CD4-positive, alpha-beta T cell treated with Interleukin-15 for 1 hour (primary cell): ENCODE results near the gene USP47.

Experiments used
- DNase-seq: peaks from one replicate; pipeline ENCODE4 v3.0.0-alpha.2; 2020

The USP47 gene

DNA sequence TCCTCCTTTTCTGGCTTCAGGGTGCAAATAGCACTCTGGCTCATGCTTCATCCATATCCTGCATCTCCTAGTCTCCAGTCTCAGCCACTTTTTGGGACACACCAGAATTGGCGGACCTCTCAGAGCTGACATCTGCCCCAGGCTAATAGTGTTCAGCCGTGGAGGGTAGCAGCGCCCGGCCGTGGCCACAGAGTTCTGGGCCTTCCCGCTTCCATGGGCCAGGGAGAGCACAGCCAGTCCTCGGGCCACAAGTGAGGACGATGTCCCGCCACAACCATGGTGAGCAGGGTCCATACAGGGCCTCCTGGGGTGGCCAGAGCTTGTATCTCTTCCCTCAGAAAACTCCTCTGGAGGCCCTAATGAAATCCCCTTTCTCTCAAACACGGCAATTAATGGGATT is 140.7 kb downstream of the USP47 start:
- no peak for DNase-seq

DNA sequence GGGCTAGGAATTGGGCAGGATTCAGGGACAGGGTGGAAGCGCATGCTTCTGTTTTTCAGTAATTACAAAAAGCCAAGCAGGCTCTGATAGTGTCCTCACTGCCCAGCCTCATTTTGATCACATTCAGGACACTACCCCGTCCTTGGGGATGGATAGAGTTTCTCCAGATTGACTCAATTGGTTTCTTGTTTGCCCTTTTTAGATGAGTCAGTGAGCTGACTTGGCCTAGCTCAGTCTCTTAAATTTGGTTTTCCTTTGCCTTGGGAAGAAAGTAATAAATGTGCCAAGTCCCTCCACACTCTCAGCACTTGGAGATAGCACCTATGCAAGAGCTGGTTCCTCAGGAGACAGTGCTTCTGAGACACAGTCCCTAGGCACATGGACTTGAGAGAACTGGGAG is 141.2 kb downstream of the USP47 start:
- no peak for DNase-seq

DNA sequence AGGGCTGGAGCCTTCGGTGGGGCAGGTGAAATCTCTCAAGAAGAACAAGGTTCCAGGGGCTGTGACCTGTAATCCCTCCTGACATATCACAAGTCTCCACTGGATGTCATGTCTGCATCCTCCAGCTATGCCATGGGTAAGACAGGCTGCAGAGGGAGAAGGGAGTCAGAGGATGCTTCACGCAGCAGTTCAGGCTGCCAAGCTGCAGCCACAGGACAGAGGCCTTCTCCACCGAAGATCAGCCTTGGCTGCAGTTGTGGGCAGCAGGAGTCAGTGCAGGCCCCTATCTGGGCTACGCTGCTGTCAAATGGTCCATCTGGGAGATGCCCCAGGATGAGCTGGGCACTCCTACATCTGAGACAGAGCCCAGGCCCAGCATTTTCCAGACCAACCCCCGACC is 141.7 kb downstream of the USP47 start:
- DNase-seq: no peak

DNA sequence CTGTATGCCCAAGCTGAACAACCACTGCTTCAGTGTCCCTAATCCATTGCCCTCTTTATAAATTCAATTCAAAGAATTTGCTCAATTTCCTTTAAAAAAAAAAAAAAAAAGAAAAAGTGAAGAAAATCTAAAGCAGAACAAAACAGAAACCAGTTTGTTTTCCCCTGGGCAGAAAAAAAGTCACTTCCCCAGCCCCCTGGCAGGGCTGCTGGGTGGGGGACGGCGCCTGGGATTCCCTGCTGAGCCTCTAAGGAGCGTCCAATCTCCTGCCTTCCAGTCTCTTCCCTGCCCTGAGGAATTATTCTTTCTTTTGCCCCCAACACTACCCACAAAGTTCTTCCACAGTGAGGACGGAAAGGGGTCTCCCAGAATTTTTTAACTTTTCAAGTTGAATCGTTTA is 142.8 kb downstream of the USP47 start:
- DNase-seq: no peak

DNA sequence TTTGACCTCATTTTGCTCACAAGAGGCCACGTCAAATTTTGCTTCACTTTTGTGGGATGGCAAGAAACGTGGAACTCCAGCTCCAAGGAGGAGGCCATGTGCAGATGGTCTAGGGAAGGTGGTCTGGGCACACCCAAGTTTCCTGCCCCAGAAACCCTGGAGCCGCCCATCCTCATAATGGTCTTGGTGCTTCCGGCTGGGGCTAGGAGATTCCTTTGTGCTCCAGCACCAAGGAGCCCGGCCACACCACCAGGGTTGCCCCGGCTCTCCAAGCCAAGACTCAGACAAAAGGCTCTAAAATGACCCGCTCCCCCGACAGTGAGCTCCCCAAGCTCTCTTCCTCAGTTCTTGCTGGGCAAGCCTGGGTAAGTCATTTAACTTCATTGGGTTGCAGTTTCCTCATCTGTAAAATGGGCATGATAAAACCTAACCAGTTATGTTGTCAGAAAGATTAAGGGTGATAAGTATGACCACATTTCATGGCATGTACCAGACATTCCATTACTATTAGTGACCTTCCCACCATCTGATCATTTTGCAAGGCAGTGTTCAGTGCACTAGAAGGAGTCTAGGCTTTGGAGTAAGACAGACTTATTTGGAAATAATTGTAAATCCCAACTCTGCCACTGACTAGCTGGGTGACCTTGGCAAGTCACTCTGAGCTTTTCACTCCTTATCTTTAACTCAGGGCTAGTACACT is 143.4 kb downstream of the USP47 start:
- DNase-seq: no peak

DNA sequence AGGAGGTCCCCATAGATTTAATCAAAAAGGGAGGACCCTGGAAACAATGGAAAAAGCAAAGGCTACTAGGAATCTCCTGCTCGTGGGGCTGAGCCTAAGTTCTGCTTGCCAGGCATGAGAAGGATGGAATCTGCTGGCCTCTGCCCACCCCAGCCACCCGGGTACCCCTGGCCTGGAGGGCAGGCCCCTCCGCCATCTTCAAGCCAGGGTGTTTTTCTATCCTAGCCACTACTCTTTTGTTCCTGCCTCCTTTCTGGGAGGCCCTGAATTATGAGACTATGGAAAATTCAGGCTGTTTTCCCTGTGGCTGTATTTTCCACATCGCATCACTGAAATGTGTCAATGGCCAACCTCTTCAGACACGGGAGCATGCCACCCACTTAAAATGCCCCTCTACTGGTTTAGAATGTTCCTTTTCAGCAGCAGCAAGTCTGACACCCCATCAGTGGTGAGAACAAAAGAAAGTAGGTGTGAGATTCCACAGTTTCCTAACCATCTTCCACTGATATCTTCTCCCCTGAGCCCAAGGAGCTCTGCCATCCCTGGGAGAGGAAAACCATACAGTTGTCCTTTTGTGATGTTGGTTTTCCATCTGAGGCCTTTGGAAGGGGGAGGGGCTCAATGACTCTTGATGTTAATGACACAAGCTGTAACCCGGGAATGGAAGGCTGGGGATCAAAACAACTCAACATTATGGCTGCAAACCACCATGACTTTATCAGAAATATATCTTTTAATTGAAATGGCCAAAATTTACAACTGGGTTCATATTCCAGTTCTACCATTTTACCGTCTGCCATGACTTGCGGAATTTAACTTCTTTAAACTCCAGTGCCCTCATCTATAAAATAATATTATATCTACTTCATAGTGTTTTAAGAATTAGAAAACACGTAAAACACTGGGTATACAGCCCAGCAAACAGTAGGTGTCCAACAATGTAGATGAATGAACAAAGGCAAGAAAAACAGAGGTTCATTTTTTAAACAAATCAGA is 144.5 kb downstream of the USP47 start:
- DNase-seq: no peak

DNA sequence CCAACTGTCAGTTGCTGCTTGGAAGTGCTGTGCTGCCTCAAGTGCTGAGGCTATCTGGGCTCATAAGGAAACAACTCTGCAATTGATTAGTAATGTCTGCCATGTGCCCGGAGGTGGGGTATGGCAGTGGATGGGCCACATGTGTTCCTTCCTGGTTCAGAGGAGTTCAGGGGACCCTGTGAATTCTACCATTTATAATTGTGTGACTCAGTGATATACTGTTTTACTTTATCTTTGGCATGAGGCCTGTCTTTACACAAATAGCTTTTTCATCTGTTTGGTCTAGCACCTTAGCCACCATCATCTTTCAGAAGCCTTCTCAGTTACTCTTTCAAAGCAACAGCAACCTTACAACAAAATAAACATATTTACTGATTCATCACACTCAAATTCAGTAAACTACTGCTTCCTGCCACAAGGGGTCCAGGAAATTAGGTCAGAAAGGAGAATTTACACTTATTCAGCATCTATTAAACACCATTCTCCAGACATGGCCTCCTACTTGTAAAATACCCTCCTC is 145.8 kb downstream of the USP47 start:
- no peak for DNase-seq

DNA sequence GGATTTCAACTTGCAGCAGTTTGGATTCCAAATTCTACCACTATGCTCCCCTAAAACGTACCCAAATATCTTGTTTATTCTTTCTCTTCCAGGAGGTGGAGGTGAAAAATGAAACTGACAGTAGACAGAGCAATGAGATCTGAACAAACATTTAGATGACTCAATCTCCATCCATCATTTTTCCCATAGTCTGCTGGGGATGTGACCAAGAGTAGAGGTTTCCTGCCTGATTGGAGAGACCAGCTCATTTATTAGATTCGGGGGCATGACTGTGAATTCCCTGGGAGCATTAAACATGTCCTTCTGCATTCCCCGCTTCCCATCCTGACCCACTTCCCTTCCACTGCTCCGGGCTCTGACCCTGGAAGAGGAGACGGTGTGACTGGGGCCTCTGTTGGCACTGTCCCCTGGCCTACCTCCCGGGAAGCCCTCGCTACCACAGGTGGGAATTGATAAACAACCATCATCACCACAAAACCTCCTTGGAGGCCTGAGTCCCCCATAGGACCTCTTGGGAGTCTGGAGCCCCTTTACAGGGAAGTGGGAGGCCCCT is 146.4 kb downstream of the USP47 start:
- DNase-seq: no peak

DNA sequence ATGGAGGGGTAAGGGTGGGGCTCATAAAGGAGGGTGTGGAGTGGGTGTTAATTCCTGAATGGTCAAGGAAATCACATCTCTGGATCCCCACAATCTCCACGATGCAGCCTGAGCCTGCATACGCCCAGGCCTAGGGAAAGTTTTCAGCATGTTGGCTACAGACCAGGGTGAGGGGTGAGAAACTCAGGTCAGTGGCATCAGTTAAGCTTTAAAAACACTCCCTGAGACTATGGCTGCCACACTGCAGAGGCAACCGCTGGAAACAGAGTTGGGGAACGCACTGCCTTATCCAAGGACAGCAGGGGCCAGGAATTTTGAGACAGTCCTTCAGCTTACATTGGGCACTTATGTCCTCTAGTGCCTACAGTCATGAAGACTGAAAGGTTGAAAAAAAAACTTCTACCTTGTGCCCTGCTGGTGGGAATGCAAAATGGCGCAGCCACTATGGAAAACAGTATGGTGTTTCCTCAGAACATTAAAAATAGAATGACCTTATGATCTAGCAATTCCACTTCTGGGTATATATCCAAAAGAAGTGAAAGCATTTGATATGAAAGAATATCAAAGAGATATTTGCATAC is 147.0 kb downstream of the USP47 start:
- DNase-seq: no peak

DNA sequence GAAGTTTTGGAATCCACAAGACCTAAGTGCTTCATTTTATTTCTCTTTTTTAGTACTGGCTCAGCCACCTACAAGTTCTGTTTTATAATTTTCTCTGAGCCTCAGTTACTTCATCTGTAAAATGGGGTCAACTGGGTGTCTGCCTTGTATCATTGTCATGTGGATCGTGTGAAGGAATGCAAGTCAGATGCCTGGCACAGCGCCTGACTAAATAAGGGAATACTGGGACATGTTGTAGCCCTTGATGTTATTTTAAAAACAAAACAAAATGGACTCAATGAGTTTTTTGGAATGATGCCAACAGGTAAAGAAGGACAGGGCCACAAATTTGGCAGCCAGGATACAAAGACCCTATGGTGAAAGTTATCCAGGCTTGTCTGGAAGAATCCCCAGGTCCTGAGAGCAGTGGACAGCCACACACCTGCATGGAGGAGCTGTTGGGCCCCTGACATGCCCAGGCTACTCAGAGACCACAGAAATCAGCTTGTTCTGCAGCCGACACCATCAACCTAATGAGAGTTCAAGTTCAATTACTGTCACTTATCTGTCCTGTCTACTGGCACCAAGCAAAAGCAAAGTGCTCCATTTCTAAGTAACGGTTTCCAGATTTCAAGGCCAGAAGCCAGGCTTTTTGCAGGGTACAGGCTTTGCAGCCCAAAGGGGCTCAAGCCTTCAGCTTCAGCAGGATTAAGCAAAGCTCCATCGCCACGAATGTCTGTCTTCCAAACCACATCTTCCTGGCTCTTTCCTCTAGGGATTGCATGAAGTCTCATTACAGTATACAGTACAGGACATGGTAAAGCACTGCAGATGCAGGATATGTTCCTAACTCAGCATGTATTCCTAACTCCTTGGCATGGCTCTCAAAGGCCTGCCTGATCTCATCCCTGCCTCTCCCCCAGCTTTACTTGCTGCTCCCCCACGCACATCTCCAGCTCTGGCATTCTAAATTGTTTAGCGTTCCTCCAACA is 148.3 kb downstream of the USP47 start:
- no peak for DNase-seq

DNA sequence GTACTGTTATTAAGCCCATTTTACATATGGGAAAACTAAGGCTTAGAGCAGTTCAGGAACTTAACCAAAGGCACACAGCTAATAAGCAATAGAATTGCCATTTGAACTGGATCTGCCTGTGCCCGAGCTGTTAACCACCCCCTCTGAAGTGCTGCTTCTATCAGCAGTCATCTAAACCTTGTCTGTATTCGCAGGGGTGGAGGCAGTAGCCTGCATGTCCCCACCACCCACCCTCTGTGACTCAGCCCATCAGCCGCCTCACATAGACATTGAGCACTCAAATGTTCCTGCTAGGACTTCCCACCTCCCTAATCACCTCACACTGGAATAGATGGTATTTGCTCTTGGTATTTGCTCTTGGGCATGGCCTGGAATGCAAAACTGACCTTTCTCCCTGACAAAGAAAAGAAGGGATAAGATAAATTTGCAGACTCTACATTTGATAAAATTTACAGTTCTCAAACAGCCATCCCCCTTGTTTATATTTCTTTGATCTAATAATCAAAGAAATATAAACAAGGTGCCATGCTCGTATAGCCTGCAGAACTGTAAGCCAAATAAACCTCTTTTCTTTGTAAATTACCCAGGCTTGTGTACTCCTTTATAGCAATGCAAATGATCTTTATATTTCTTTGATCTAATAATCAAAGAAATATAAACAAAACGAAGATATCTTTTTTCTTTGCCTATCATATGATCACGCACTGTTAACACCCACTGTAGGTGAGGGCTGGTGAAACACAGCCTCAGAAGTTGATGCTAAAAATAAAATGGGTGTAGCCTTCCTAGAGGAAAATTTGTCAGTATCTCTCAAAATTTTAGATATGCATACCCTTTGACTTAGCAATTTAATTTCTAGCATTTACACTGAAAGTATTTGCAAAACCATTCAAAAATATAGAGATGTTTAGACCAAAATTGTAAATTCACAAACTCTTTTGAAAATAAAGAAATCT is 150.8 kb downstream of the USP47 start:
- no peak for DNase-seq

DNA sequence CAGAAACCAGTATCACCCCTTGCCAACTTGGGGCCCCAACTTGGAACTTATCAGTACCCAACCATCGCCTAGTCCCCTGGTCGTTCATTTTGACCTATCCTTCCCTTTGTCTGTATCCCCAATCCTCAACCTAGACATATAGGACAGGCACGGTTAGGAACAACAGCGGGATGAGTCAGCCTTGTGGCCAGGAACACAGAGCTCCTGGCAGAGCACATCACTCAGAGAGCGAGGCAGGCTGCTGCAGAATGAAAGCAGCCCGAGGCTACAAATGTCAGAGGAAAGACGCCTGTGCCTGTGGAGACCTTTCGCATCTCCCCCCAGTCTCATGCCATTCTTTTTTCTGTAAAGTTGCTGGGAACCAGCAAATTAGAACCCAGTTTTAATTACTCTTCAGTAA is 152.1 kb downstream of the USP47 start:
- no peak for DNase-seq

DNA sequence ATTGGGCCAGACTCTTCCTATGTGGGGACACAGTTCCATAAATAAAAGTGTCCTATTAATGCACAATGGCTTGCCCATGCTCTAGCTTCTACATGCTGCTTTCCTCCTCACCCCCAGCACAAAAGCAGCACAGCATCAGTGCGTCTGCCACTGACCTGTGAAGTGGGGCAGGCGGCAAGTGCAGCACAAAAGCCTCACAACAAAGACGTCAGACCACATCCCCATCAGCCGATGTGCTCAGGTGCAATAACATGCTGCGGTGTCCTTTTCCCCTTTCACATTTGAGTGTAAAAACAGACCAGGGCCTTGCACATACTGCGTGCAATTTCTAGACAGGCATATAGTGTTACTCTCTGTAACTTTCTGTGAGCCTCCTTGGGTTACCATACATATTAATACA is 153.8 kb downstream of the USP47 start:
- no peak for DNase-seq

DNA sequence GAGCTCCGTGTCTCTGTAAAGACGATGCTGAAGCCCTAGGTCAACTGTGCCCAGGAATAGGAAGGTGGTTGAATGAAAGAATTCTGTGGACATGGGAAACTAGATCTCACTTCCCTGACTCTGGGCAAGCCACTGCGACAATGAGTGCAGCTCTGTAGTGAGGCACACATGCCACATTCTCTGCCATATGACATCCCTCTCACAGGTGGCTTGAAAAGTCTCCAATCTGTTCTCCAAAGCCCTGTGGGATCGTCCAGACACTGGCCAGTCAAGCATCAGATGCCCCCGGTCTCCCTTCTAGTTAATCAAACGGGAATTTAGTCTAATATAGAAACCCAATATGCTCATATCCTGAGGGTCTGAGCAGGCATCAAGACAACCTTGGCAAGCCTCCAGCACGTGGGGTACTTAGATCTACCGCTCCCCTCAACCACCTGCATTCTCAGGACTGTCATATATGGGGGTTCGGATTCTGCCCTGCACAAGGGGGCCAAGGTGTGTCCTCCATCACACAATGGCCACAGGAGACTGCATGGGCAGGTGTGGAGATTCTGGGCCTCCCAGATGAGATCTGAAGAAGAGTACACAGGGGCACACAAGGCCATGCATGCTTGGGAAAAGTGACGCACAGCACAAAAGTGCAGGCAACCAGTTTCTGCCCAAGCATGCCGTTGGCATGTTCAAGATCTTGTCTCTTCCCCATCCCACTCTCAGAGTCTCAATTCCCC is 154.7 kb downstream of the USP47 start:
- DNase-seq: no peak

DNA sequence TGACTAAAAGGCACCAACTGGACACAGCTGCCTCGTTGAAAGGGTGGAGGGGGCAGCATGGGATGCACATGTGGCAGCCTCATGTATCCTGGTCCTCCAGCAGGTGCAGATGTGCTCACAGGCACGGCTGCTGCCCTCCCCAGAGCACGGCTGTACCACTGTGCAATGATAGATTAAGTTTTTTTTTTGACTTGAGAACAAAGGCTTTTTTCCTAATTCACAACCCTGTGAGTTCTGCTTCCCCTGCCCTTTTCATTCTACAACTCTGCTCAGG is 155.2 kb downstream of the USP47 start:
- no peak for DNase-seq

DNA sequence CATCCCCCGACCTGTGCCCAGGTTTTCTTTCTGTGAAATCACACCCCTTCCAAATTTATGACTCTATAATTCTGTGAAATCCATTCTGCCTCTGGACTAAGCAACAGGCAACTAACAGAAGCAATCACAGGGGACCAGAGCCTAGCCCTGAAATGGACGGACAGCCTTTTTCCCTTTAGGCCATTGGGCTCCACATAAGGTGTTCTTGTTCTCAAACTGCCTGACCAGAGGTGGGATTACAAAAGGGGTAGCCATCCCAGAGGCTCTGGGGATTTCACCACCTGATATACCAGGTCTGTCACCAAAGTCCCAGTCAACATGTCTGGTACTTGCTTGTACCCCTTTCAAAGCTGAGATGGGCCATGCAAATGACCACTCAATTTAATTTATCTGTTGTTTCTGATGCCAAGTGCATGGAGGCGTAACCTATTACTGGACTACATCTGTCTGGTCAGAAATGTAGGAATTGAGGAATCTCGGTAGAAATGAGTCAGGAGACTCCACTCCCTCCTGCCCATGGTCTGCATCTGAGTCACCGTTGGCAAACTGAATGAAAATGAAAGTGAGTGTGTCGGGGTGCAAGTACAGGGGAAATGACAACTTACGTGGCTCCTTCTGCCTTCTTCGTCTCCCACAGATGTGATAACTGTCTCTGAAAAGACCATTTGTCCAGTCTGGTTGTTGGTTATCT is 156.5 kb downstream of the USP47 start:
- no peak for DNase-seq

DNA sequence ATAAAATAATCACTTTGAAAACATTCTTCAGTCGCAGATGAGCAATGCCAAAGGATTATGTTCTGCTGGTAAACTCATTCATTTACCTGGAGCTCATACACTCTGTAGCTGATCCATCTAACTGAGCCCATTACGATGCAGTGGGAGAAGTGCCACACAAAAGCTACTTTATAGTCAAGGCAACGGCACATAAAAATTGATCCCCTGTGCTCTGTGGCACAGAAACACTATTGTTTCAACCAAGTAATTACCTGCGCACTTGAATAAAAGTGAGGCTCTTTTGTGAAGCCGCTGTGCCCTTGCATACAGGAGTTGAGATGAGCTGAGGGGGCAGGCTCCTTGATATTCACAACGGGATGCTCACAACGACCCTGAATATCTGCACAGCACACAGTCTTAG is 159.4 kb downstream of the USP47 start:
- no peak for DNase-seq

DNA sequence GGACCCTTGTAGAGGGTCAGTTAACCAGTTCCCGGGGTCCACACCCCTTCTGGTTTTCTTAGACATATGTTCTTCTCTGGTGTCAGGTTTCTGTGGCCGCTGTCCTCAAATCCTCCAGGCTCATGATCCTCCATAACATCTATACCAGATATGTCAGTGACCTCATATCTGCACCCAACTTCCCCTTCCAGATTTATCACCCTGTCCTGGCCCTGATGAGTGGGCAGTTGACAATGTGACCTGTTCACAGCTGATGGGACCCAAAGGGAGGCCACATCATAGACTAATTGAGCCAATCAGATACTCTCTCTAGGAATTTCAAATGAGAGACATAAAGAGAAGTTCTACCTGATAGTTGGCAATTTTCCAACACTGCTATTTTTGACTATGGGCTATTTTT is 161.6 kb downstream of the USP47 start:
- no peak for DNase-seq

DNA sequence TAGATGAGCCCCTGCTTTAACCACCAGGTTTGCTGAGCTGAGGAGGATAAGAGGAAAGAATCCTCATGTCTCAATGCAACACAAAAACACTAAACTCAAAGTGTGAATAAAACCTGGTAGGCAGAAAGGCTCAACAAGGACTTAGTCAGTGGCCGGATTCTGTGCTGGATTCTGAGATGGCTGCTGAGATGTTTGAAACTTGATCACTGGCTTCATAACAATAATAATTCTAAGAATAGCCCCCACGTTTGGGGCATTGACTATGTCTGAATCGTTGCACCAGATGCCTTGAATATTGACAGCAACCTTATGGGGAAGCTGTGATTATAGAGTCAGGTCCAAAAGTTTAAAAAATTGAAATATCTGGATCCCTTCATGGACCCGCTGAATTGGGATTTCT is 162.0 kb downstream of the USP47 start:
- no peak for DNase-seq

DNA sequence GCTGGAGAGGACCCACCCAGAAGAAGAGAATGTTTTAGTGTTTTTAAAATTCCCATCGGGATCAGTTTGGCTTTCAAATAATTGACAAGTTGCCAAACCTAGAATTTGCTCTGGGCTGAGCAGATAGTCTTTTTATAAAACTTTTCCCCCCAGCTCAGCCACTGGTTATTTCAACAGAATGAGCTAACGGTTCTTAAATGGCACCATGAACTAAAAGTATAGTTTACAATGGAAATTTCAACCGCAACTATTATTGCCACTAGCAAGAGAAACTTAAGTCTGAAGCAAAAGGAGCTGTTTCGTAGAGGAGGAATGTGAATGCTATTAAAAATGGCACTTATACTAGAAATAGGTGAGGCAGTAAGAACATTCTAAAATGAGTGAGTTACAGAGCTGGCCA is 163.3 kb downstream of the USP47 start:
- no peak for DNase-seq
